KOPT-K1 (cell line): ENCODE results near the gene C12orf60.

Experiments
- H3K27ac ChIP-seq: fragments of 200-600 bp; sonication (generic); 2 replicates; pipeline ENCODE4 v1.5.1; 2016; ENCODE audit warnings: antibody characterized with exemption, mild to moderate bottlenecking, low read depth, low read length; ENCODE audit not compliant: poor library complexity, severe bottlenecking
- H3K36me3 ChIP-seq: fragments of 200-600 bp; sonication (generic); 2 replicates; pipeline ENCODE4 v1.5.1; 2017; ENCODE audit warnings: antibody characterized with exemption, mild to moderate bottlenecking, low read length, moderate library complexity; ENCODE audit not compliant: insufficient read depth
- H3K9me3 ChIP-seq: fragments of 200-600 bp; sonication (generic); 2 replicates; pipeline ENCODE4 v1.5.1; 2017; ENCODE audit warnings: antibody characterized with exemption, low read length, mild to moderate bottlenecking; ENCODE audit not compliant: insufficient read depth, poor library complexity, severe bottlenecking

C12orf60 gene

GRCh38 chr12:14803830-14804160 lies 325 bp downstream of the C12orf60 start:
- Histone ChIP-seq H3K9me3 (no peaks in the 10 kb centered on the region), H3K27ac (peak overlapping the region; percentile 78), H3K36me3 (peaks cover 25% of the 10 kb centered on the region)

- Histone ChIP-seq H3K9me3 (no peaks in the 10 kb centered on the region), H3K27ac (no peak overlapping the region)
These were observed 6.9 kb downstream of the C12orf60 start for GRCh38 chr12:14810167-14810952.

GRCh38 chr12:14810953-14811483 lies 7.5 kb downstream of the C12orf60 start:
- Histone ChIP-seq H3K9me3 (no peaks in the 10 kb centered on the region), H3K27ac (no peak overlapping the region), H3K36me3 (no peaks in the 10 kb centered on the region)

More at GRCh38 chr12:14810167-14810952, 6.9 kb downstream of the C12orf60 start:
- no peaks in the 10 kb centered on the region for H3K36me3 ChIP-seq

GRCh38 chr12:14811486-14811885 lies 8.0 kb downstream of the C12orf60 start:
- no peaks in the 10 kb centered on the region for H3K9me3 ChIP-seq
- H3K27ac ChIP-seq = no peak overlapping the region
- H3K36me3 ChIP-seq = no peaks in the 10 kb centered on the region

- H3K9me3 ChIP-seq = no peaks in the 10 kb centered on the region
These were observed 10.5 kb downstream of the C12orf60 start, which contains the start of gene SMCO3 for GRCh38 chr12:14814014-14814413. Gene SMCO3 (minus strand): TSS chr12:14814182. CDS start chr12:14806680, 7,502 bp downstream.

GRCh38 chr12:14824012-14824634 lies 20.7 kb downstream of the C12orf60 start:
- no peaks in the 10 kb centered on the region for H3K36me3 ChIP-seq
- no peak overlapping the region for H3K27ac ChIP-seq
- no peaks in the 10 kb centered on the region for H3K9me3 ChIP-seq

More at GRCh38 chr12:14814014-14814413, 10.5 kb downstream of the C12orf60 start, which contains the start of gene SMCO3:
- no peaks in the 10 kb centered on the region for H3K36me3 ChIP-seq
- no peak within 1 kb of the TSS for H3K27ac ChIP-seq

GRCh38 chr12:14825256-14825655 lies 21.8 kb downstream of the C12orf60 start:
- Histone ChIP-seq H3K9me3 (no peaks in the 10 kb centered on the region), H3K36me3 (no peaks in the 10 kb centered on the region), H3K27ac (no peak overlapping the region)

GRCh38 chr12:14826491-14826890 lies 23.0 kb downstream of the C12orf60 start:
- H3K27ac ChIP-seq = no peak overlapping the region
- no peaks in the 10 kb centered on the region for H3K36me3 ChIP-seq

GRCh38 chr12:14827043-14827442 lies 23.6 kb downstream of the C12orf60 start:
- no peaks in the 10 kb centered on the region for H3K36me3 ChIP-seq
- no peaks in the 10 kb centered on the region for H3K9me3 ChIP-seq
- H3K27ac ChIP-seq = no peak overlapping the region

More at GRCh38 chr12:14826491-14826890, 23.0 kb downstream of the C12orf60 start:
- H3K9me3 ChIP-seq = no peaks in the 10 kb centered on the region

- H3K9me3 ChIP-seq = no peaks in the 10 kb centered on the region
- no peaks in the 10 kb centered on the region for H3K36me3 ChIP-seq
- no peak overlapping the region for H3K27ac ChIP-seq
These were observed 25.4 kb downstream of the C12orf60 start for GRCh38 chr12:14828892-14829291.

GRCh38 chr12:14833336-14833735 lies 29.9 kb downstream of the C12orf60 start:
- H3K36me3 ChIP-seq = no peaks in the 10 kb centered on the region
- H3K27ac ChIP-seq = no peak overlapping the region
- no peaks in the 10 kb centered on the region for H3K9me3 ChIP-seq

GRCh38 chr12:14833952-14834351 lies 30.5 kb downstream of the C12orf60 start:
- H3K36me3 ChIP-seq = no peaks in the 10 kb centered on the region
- H3K27ac ChIP-seq = no peak overlapping the region
- H3K9me3 ChIP-seq = no peaks in the 10 kb centered on the region

GRCh38 chr12:14834509-14834908 lies 31.0 kb downstream of the C12orf60 start:
- Histone ChIP-seq H3K9me3 (no peaks in the 10 kb centered on the region), H3K27ac (no peak overlapping the region), H3K36me3 (no peaks in the 10 kb centered on the region)

- H3K36me3 ChIP-seq = no peaks in the 10 kb centered on the region
- H3K27ac ChIP-seq = no peak overlapping the region
- no peaks in the 10 kb centered on the region for H3K9me3 ChIP-seq
These were observed 33.1 kb downstream of the C12orf60 start for GRCh38 chr12:14836336-14837210.

- Histone ChIP-seq H3K9me3 (no peaks in the 10 kb centered on the region), H3K27ac (no peak overlapping the region), H3K36me3 (no peaks in the 10 kb centered on the region)
These were observed 35.8 kb downstream of the C12orf60 start for GRCh38 chr12:14839262-14839661.
